ENCODE data around the gene KCTD18. TPM values are rescaled to one million over a fixed set of nuclear protein-coding genes. Genes with fewer than 3 reads are reported as not detected.
A peak's percentile ranks its signal among the peaks of the same experiment; 100 is the strongest.

The KCTD18 gene
- total RNA-seq, 2 donors from 2014 or later, result 9.1 to 10.4 TPM

DNA sequence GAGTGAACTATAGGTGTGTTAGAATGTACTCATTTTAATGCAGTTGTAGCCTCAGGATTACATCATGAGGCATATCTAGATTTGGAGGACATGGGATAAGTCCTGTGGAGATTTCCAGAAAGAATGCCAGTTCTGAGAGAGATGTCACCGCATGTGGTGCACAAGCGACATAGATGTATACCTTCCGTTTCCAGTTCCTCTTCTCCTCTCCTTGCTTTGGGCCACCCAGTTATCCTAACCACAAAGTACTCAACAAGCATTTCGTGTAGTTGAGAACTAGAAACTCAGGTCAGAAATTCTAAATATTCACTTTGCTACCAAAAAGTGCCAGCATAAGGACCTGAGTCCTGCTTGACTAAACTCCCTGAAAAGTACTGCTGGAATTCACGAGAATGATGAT lies 66.5 kb downstream of the KCTD18 start:
- DNase-seq (no peak), ATAC-seq (no peak)
- intact Hi-C loops (cut with DNase I), result no loop called here

DNA sequence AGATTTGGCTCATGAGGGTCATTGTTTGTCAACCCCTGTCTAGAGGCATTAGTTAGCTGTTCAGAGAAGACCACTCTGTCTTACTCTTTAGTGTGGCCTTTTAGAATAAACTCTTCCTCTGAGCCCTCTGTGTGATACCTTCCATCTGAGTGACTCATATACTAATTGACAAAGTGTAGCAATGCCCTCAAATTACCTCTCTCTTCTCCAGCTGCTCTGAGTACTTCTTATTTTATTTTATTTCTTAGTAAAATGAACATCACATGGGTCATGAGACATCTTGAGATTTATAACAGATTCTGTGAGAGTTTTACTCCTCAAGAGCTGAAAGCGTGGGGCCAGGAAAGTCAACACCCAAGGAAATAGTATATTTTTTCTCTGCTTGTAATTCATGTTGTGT lies 67.4 kb downstream of the KCTD18 start:
- ATAC-seq (peak in 1 of 2 donors; percentile 65), DNase-seq (no peak)
- intact Hi-C loops (cut with DNase I), result no loop called here

DNA sequence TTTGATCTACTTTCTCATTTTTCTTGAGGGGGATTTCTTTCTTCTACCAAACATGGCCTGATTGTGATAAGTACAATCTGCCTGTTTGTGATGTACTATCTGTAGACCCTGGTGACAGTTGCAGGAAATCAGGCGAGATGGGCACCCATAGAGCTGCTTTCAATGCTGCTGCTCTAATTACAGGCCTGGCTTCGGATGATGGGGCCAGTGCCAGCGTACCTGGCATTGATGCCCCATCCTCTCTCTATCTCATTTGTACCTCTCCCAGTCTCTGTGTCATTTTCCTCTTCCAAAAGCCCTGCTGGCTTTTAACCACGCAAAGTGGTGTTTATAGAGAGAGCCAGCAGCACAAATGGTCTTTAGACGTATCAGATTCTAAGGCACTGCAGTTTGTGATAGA lies 69.9 kb downstream of the KCTD18 start:
- ATAC-seq, result no peak
- no peak for DNase-seq
- intact Hi-C loops (cut with DNase I), result no loop called here

Other genes with a start within 250 kb of the KCTD18 start
- 100 to 1,000 TPM in 1 of 2 donors, 10 to 100 TPM in 1; 95.7 to 117 TPM for gene SPATS2L, start 203.4 kb downstream of the KCTD18 start, total RNA-seq
- 1 to 10 TPM; 1.6 to 2.2 TPM for gene SGO2, start 16.1 kb upstream of the KCTD18 start, total RNA-seq
- 10 to 100 TPM; 16.6 to 27.0 TPM for gene AOX1, start 75.9 kb upstream of the KCTD18 start, total RNA-seq